Activated CD4-positive, alpha-beta memory T cell treated with anti-CD3 and anti-CD28 coated beads for 36 hours (primary cell): ENCODE data around the gene ERP44. TPM values are rescaled to one million over a fixed set of nuclear protein-coding genes. Genes with fewer than 3 reads are reported as not detected.

Experiments
- CTCF ChIA-PET: fragments of 350-600 bp; sonication (Branson Sonifier 250); formaldehyde crosslinking; loops from one replicate; lab custom pipeline; 2021; ENCODE audit warnings: antibody characterized with exemption, inconsistent platforms; lab: Charles Lee
- POLR2A ChIA-PET: fragments of 350-600 bp; sonication (Branson Sonifier 250); formaldehyde crosslinking; loops from one replicate; lab custom pipeline; 2021; ENCODE audit warnings: antibody characterized with exemption; lab: Charles Lee
- DNase-seq: peaks from one replicate; pipeline ENCODE4 v3.0.0-alpha.2; 2020
- H3K27ac Mint-ChIP-seq: one replicate; pipeline ENCODE4 v1.8.0; 2021; ENCODE audit warnings: mixed read lengths
- H3K27me3 Mint-ChIP-seq: one replicate; pipeline ENCODE4 v1.8.0; 2021; ENCODE audit warnings: mixed read lengths
- H3K36me3 Mint-ChIP-seq: one replicate; pipeline ENCODE4 v1.8.0; 2021; ENCODE audit warnings: mixed read lengths
- H3K4me1 Mint-ChIP-seq: one replicate; pipeline ENCODE4 v1.8.0; 2021; ENCODE audit warnings: low read depth, mixed read lengths
- H3K4me3 Mint-ChIP-seq: one replicate; pipeline ENCODE4 v1.8.0; 2021; ENCODE audit warnings: mild to moderate bottlenecking, mixed read lengths
- H3K9me3 Mint-ChIP-seq: one replicate; pipeline ENCODE4 v1.8.0; 2021; ENCODE audit warnings: mixed read lengths
- intact Hi-C: fragments of 100-400 bp; cut with micrococcal nuclease; formaldehyde crosslinking; loops from one replicate; pipeline ENCODE4 v1.15.1; 2023
- total RNA-seq, 2 experiments: library from RNA; stranded (reverse); gene quantifications; one replicate each; pipeline ENCODE4 v1.2.3, GENCODE V29; 2021

Gene ERP44
- total RNA-seq, 2 experiments from 2014 or later = 14.5 to 14.8 TPM

- ChIA-PET POLR2A (interaction anchor here (1.1 kb wide), 1 partner anchor 49 kb away, joined by 3 read pairs; the partner anchor contains the start of gene STX17), CTCF (interaction anchor here (0.6 to 1.1 kb wide), 2 partner anchors 55 to 85 kb away, joined by 3 to 4 read pairs; no protein-coding TSS in a partner anchor)
- Mint-ChIP-seq H3K36me3 (peaks cover 19% of the 10 kb centered on the region), H3K27ac (peak overlapping the region; percentile 2), H3K4me1 (peaks cover 22% of the 10 kb centered on the region), H3K4me3 (no peak overlapping the region), H3K9me3 (no peaks in the 10 kb centered on the region), H3K27me3 (no peaks in the 10 kb centered on the region)
- intact Hi-C loops = loop anchor here (1.0 to 10.0 kb wide), 7 partner anchors 8 to 144 kb away; partner anchors contain the start of gene STX17
- no peak for DNase-seq
Observed at GRCh38 chr9:99955606-99956005, 143.2 kb downstream of the ERP44 start.

DNA sequence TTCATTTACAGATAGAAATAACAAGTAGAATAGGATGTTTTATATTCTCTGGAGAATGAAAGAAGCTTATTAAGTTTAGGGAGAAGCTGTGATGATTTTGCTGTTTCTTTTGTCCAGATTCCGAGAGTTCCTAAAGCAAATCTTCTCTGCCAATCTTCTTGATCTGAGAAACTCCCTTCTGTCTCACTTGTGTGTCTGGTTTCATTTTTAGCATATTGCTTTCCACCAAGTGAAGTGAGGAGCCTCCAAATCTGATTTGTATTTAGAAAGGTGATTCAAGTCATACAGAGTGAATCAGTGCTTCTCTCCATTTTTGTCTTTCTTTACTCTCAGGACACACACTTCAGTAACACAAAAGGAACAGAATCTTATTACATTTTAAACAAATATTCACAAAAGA lies 144.0 kb downstream of the ERP44 start:
- Mint-ChIP-seq H3K27me3 (no peaks in the 10 kb centered on the region), H3K4me3 (no peak overlapping the region), H3K9me3 (no peaks in the 10 kb centered on the region), H3K36me3 (peaks cover 19% of the 10 kb centered on the region), H3K27ac (peak overlapping the region; percentile 62), H3K4me1 (peaks cover 22% of the 10 kb centered on the region)
- DNase-seq = no peak
- ChIA-PET CTCF (interaction anchor here (1.2 to 1.3 kb wide), 2 partner anchors 130 to 136 kb away, joined by 3 to 4 read pairs; no protein-coding TSS in a partner anchor), POLR2A (interaction anchor here (1.1 kb wide), 1 partner anchor 48 kb away, joined by 3 read pairs; the partner anchor contains the start of gene STX17)
- intact Hi-C loops = loop anchor here (1.0 to 10.0 kb wide), 7 partner anchors 8 to 144 kb away; partner anchors contain the start of gene STX17

DNA sequence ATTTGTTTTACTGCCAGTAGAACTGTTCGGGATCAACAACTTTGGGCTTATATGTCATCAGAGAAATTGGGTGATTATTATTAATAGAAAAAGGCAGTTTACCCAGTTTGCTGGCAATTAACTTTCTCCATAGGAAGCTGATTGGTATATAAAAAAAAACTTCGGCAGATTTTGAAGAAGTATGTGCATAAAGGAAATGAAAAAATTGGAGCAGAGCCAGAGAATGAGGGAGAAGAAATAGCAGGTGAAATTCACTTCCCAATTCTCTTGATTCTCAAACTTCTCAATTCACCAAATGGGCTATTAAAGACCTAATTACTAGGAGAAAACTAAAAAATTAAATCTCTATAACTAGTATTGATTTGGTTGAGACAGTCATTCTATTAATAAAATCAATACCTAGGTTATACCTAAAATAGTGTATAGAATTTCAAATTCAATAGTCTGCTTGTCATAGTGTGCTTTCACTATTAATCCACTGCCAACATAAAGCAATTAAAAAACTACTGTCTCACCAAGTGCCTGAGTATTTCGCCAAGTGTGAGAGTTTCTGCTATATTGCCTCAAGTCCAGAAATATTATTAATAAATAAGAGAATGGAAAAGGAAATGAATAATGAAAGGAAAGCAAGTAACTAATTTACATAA lies 144.8 kb downstream of the ERP44 start:
- ChIA-PET POLR2A (no interaction called here), CTCF (interaction anchor here (1.2 to 1.3 kb wide), 2 partner anchors 129 to 135 kb away, joined by 3 to 4 read pairs; no protein-coding TSS in a partner anchor)
- H3K27me3 Mint-ChIP-seq = no peaks in the 10 kb centered on the region
- H3K36me3 Mint-ChIP-seq = peaks cover 17% of the 10 kb centered on the region
- no peaks in the 10 kb centered on the region for H3K9me3 Mint-ChIP-seq
- H3K4me3 Mint-ChIP-seq = no peak overlapping the region
- H3K4me1 Mint-ChIP-seq = peaks cover 22% of the 10 kb centered on the region
- no peak overlapping the region for H3K27ac Mint-ChIP-seq
- DNase-seq = no peak
- intact Hi-C loops = loop anchor here (2.0 to 10.0 kb wide), 4 partner anchors 47 to 135 kb away; partner anchors contain the start of gene STX17

- Mint-ChIP-seq H3K27ac (no peak overlapping the region), H3K4me3 (no peak overlapping the region), H3K4me1 (peaks cover 7% of the 10 kb centered on the region), H3K36me3 (peaks cover 13% of the 10 kb centered on the region), H3K9me3 (no peaks in the 10 kb centered on the region), H3K27me3 (no peaks in the 10 kb centered on the region)
- DNase-seq = no peak
- intact Hi-C loops = no loop called here
- ChIA-PET POLR2A (no interaction called here), CTCF (interaction anchor here (1.6 kb wide), 1 partner anchor 15 kb away, joined by 3 read pairs; no protein-coding TSS in a partner anchor)
Observed at GRCh38 chr9:99948896-99949295, 149.9 kb downstream of the ERP44 start.

GRCh38 chr9:99948482-99948881 lies 150.3 kb downstream of the ERP44 start:
- intact Hi-C loops = no loop called here
- Mint-ChIP-seq H3K4me3 (no peak overlapping the region), H3K27me3 (no peaks in the 10 kb centered on the region), H3K4me1 (peaks cover 4% of the 10 kb centered on the region), H3K9me3 (no peaks in the 10 kb centered on the region), H3K27ac (no peak overlapping the region), H3K36me3 (peaks cover 15% of the 10 kb centered on the region)
- no peak for DNase-seq
- CTCF ChIA-PET = interaction anchor here (1.6 kb wide), 1 partner anchor 14 kb away, joined by 3 read pairs; no protein-coding TSS in a partner anchor
- POLR2A ChIA-PET = no interaction called here

DNA sequence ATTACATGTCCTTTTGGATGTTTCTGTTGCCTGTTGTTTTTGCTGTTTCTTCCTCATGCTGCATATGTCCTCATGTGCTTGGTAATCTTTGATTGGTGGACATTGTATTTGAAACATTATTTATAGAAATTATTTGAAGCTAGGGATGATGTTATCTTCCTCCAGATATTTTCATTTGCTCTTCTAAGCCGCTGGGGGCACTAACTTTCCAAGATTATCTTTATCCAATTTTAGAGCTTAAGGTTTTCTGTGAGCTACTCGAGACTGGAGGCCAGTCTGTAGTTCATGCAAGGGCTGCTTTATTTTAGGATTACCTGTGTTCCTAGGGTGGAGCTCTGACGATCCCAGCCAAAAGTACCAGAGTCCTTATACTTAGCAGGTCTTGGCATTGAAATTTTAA lies 151.4 kb downstream of the ERP44 start:
- H3K4me1 Mint-ChIP-seq = peaks cover 1% of the 10 kb centered on the region
- H3K4me3 Mint-ChIP-seq = no peak overlapping the region
- no peak overlapping the region for H3K27ac Mint-ChIP-seq
- peaks cover 17% of the 10 kb centered on the region for H3K36me3 Mint-ChIP-seq
- no peaks in the 10 kb centered on the region for H3K9me3 Mint-ChIP-seq
- POLR2A ChIA-PET = no interaction called here
- H3K27me3 Mint-ChIP-seq = no peaks in the 10 kb centered on the region
- CTCF ChIA-PET = interaction anchor here (1.3 to 1.6 kb wide), 2 partner anchors 13 to 63 kb away, joined by 3 to 5 read pairs; no protein-coding TSS in a partner anchor
- intact Hi-C loops = loop anchor here (1.0 kb wide), 1 partner anchor 8 kb away; no protein-coding TSS in a partner anchor
- DNase-seq = no peak

- Mint-ChIP-seq H3K36me3 (peaks cover 30% of the 10 kb centered on the region), H3K4me1 (peaks cover 7% of the 10 kb centered on the region), H3K4me3 (no peak overlapping the region), H3K27ac (no peak overlapping the region), H3K9me3 (peaks cover 13% of the 10 kb centered on the region), H3K27me3 (no peaks in the 10 kb centered on the region)
- intact Hi-C loops = no loop called here
- no peak for DNase-seq
- POLR2A ChIA-PET = no interaction called here
- CTCF ChIA-PET = no interaction called here
Observed at GRCh38 chr9:99936947-99937587, 161.7 kb downstream of the ERP44 start.

GRCh38 chr9:99931155-99931840 lies 167.5 kb downstream of the ERP44 start:
- H3K9me3 Mint-ChIP-seq = peaks cover 7% of the 10 kb centered on the region
- peaks cover 9% of the 10 kb centered on the region for H3K4me1 Mint-ChIP-seq
- POLR2A ChIA-PET = interaction anchor here (0.6 kb wide), 1 partner anchor 89 kb away, joined by 3 read pairs; no protein-coding TSS in a partner anchor
- CTCF ChIA-PET = no interaction called here
- H3K4me3 Mint-ChIP-seq = no peak overlapping the region
- no peaks in the 10 kb centered on the region for H3K27me3 Mint-ChIP-seq
- H3K27ac Mint-ChIP-seq = no peak overlapping the region
- peaks cover 44% of the 10 kb centered on the region for H3K36me3 Mint-ChIP-seq
- DNase-seq = no peak
- intact Hi-C loops = no loop called here

DNA sequence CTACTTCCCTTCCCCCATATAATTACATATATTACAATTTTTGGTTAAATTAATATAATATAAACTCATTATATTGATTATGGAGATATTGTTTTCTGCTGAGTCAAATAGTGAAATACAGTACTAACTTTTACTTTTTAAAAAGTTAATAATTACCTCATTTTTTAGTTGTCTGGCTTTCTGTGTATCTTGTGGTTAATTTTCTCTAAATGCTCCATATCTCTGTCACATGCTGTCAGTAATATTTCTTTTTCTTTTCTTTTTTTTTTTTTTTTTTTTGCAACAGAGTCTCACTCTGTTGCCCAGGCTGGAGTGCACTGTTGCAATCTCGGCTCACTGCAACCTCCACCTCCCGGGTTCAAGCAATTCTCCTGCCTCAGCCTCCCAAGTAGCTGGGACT lies 169.1 kb downstream of the ERP44 start:
- Mint-ChIP-seq H3K27ac (no peak overlapping the region), H3K27me3 (no peaks in the 10 kb centered on the region), H3K4me1 (peaks cover 9% of the 10 kb centered on the region), H3K36me3 (peaks cover 51% of the 10 kb centered on the region), H3K4me3 (no peak overlapping the region), H3K9me3 (peaks cover 18% of the 10 kb centered on the region)
- intact Hi-C loops = no loop called here
- CTCF ChIA-PET = no interaction called here
- no peak for DNase-seq
- POLR2A ChIA-PET = no interaction called here
